Kidney capillary endothelial cell (primary cell): ENCODE data around the gene ZNF514.
A peak's percentile ranks its signal among the peaks of the same experiment; 100 is the strongest.

Experiments
- DNase-seq: peaks from one replicate; pipeline ENCODE4 v3.0.0-alpha.2; 2018; ENCODE audit warnings: low spot score

ZNF514 gene

DNA sequence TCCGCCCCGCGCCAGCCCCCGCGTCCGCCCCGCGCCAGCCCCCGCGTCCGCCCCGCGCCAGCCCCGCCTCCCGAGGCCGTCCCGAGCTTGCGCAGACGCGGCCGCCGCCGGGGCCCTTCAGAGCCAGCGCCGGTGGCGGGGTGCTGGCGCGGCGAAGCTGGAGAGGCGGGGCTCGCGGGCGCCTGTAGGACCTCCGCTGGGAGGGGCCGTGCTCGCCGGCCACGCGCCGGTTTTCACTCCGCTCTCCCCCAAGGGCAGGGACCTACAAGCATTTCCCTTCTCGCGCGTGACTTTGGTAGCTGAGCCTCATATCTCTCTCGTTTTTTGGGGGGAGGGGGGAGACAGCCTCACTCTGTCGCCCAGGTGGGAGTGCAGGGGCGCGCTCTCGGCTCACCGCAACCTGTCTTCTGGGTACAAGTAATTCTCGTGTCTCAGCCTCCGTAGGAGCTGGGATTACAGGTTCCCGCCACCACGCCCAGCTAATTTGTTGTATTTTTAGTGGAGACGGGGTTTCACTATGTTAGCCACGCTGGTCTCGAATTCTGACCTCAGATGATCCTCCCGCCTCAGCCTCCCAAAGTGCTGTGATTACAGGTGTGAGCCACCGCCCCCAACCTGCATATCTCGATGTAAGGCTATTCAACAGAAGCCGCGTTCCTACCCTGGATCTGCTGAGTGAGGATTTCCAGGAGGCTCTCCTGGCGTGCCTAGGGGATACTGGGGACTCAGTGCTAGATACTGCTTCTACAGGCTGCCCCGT is at the start of gene ZNF514:
ZNF514 (minus strand) TSS at position 159 of the 760 bp plus-strand sequence. CDS start 6,595 bp downstream, outside the sequence.
- peak; percentile 53 for DNase-seq

DNA sequence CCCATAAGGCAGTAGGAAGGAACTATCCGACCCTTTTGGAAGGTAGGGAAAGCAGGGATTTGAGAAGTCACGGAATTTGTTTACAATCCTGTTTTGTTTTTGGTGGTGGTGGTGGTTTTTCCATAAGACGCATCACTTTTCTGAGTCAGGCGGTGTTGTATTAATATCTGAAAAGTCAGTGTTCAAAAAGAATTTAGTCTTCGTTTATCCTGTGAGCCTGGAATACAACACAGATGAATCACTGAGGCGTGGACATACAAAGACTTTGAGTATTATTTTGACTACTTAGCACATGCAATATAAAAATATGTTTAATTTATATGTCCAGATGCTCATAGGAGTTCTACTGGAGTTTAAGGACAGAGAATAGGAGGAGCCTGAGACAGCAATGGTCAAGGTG is 48.5 kb upstream of the ZNF514 start:
- no peak for DNase-seq

- peak; percentile 77 for DNase-seq
Observed at GRCh38 chr2:95207111-95207961, 47.7 kb upstream of the ZNF514 start, which contains the start of gene ZNF892. Gene ZNF892 (plus strand): TSS chr2:95207521. CDS start chr2:95207816, 295 bp downstream.

GRCh38 chr2:95206096-95206495 is 46.4 kb upstream of the ZNF514 start:
- DNase-seq, result no peak

DNA sequence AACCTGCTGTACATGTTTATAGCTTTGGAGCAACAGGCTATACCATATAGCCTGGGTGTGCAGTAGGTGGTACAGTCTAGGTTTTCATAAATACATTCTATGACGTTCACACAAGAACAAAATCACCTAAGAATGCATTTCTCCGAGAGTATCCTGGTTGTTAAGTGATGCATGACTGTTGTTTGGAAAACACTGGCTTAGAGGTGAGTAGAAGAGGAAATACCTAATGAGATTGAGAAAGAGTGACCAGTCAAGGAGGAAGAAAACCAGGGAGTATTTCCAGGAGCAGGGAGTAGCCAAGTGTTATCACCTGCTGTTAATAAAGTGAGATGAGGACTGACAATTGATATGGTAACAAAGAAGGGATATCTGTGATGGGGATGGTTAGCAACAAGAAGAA is 44.7 kb upstream of the ZNF514 start:
- DNase-seq, result no peak

- no peak for DNase-seq
Observed at GRCh38 chr2:95203911-95204310, 44.3 kb upstream of the ZNF514 start.

DNA sequence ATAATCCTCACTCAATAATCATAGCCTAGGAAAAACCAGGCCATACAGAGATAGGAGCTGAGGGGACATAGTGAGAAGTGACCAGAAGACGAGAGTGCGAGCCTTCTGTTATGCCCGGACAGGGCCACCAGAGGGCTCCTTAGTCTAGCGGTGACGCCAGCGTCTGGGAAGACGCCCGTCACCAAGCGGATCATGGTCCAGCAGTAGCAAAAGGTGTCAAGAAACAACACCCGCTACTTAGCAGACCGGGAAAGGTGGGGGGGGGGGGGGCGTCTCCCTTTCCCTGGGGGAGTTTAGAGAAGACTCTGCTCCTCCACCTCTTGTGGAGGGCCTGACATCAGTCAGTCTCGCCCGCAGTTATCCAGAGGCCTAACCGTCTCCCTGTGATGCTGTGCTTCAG is 33.3 kb upstream of the ZNF514 start:
- peak; percentile 16 for DNase-seq

- no peak for DNase-seq
Observed at GRCh38 chr2:95185973-95186372, 26.3 kb upstream of the ZNF514 start.

- no peak for DNase-seq
Observed at GRCh38 chr2:95185197-95185596, 25.5 kb upstream of the ZNF514 start.

GRCh38 chr2:95181774-95182173 is 22.1 kb upstream of the ZNF514 start:
- DNase-seq, result no peak

DNA sequence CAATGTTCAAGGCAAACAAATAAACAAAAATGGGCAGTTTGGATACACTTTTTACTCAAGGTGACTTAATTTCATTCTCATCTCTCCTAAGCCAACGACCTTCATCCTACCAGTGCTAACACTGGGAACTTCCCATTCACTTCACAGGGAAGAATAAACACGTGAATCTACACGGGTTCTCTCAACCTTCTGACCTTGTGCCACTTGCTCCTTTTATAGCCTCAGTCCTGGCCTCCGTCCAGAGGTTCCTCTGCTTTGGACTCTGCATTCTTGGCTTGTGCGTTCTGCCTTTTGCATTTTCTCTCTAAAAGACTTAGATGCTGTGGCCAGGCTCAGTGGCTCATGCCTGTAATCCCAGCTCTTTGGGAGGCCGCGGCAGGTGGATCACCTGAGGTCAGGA is 19.8 kb upstream of the ZNF514 start:
- no peak for DNase-seq

GRCh38 chr2:95174031-95174542 is 14.4 kb upstream of the ZNF514 start:
- no peak for DNase-seq

- no peak for DNase-seq
Observed at GRCh38 chr2:95171902-95172301, 12.3 kb upstream of the ZNF514 start.

GRCh38 chr2:95166065-95166763 is 6.6 kb upstream of the ZNF514 start:
- DNase-seq, result no peak

GRCh38 chr2:95165371-95166064 is 5.9 kb upstream of the ZNF514 start, which contains the start of gene ZNF2:
Gene ZNF2 (plus strand): TSS chr2:95165809. CDS start chr2:95176227, 10,418 bp downstream.
- peak; percentile 95 for DNase-seq

GRCh38 chr2:95165030-95165370 is 5.4 kb upstream of the ZNF514 start:
- DNase-seq, result no peak

- DNase-seq, result peak; percentile 29
Observed at GRCh38 chr2:95158891-95159619, 593 bp downstream of the ZNF514 start.

- DNase-seq, result no peak
Observed at GRCh38 chr2:95158441-95158840, 1.2 kb downstream of the ZNF514 start.

GRCh38 chr2:95149397-95149984 is 10.2 kb downstream of the ZNF514 start:
- no peak for DNase-seq

DNA sequence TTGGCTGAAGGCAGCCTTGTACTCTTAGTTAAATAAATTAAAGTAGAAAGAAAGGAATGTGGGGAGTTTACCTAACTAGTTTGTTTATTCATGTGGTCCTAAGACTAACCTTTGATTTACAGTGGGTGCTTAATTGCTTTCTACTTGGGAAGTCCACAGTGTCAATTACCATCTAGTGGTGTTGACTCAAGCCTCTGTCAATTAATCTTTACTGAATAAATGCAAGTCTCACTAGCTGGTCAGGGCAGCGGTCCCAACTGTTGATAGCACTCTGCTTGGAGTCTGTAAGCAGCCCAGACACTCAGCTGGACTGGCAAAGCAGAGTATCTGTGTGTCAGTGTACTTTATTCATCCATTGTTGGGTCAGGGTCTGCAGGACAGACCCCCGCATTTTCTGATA is 15.8 kb downstream of the ZNF514 start:
- DNase-seq, result no peak

- no peak for DNase-seq
Observed at GRCh38 chr2:95138702-95139101, 20.9 kb downstream of the ZNF514 start.
